IMR-90 (cell line): ENCODE measurements around the gene NREP. TPM values are rescaled to one million over a fixed set of nuclear protein-coding genes. Genes with fewer than 3 reads are reported as not detected.

Source experiments
- ATAC-seq: fragments of 200-7000 bp; cut with Tn5 transposase; 2 replicates; pipeline ENCODE4 v1.9.1; 2020; ENCODE audit warnings: low read depth, mild to moderate bottlenecking, moderate library complexity
- BruUV-seq: library from RNA; stranded (reverse); fragments of 400-500 nt; replicated peaks from 2 replicates; lab custom pipeline; 2021; lab: Mats Ljungman, UMichigan
- CTCF ChIA-PET: fragments of 300-600 bp; formaldehyde crosslinking; extraction: SDS; loops from one replicate; lab custom pipeline; 2021; ENCODE audit warnings: antibody characterized with exemption; lab: Yijun Ruan, JAX
- POLR2A ChIA-PET: fragments of 300-600 bp; sonication (Branson Sonifier 250); formaldehyde crosslinking; loops from one replicate; lab custom pipeline; 2022; ENCODE audit warnings: antibody characterized with exemption; ENCODE audit not compliant: unreplicated experiment; lab: Charles Lee
- DNase-seq: peaks from one replicate; pipeline ENCODE4 v3.0.0; 2013
- H2AFZ ChIP-seq: replicated peaks from 2 replicates; pipeline ENCODE3; 2013; ENCODE audit warnings: low read length, mild to moderate bottlenecking; ENCODE audit not compliant: poor library complexity
- H2AK5ac ChIP-seq: 2 replicates; pipeline ENCODE4 v1.6.1; 2013; ENCODE audit warnings: low read depth, low read length, inconsistent platforms
- H2AK9ac ChIP-seq: replicated peaks from 2 replicates; pipeline ENCODE3; 2013; ENCODE audit warnings: mild to moderate bottlenecking, low read depth, low read length, moderate library complexity; ENCODE audit not compliant: poor library complexity
- H2BK120ac ChIP-seq: 2 replicates; pipeline ENCODE4 v1.6.1; 2013; ENCODE audit warnings: low read depth, low read length, inconsistent platforms
- H2BK15ac ChIP-seq: 3 replicates; pipeline ENCODE4 v1.6.1; 2013; ENCODE audit warnings: low read depth, low read length, inconsistent platforms
- H2BK20ac ChIP-seq: 2 replicates; pipeline ENCODE4 v1.6.1; 2013; ENCODE audit warnings: low read depth, mild to moderate bottlenecking, inconsistent platforms, low read length, moderate library complexity
- H2BK5ac ChIP-seq: 2 replicates; pipeline ENCODE4 v1.6.1; 2013; ENCODE audit warnings: mild to moderate bottlenecking, low read depth, low read length, inconsistent platforms; ENCODE audit not compliant: poor library complexity, severe bottlenecking
- H3K14ac ChIP-seq: replicated peaks from 2 replicates; pipeline ENCODE4 v1.6.1; 2013; ENCODE audit warnings: low read depth, low read length, inconsistent platforms
- H3K18ac ChIP-seq: 2 replicates; pipeline ENCODE4 v1.6.1; 2013; ENCODE audit warnings: low read depth, low read length, control low read depth
- H3K23ac ChIP-seq: 2 replicates; pipeline ENCODE4 v1.6.1; 2013; ENCODE audit warnings: low read depth, low read length, inconsistent platforms
- H3K27ac ChIP-seq: 2 replicates; pipeline ENCODE4 v1.5.1; 2013; ENCODE audit warnings: mild to moderate bottlenecking, control low read depth, low read length; ENCODE audit not compliant: insufficient read depth
- H3K27me3 ChIP-seq: 2 replicates; pipeline ENCODE4 v1.6.1; 2013; ENCODE audit warnings: low read length; ENCODE audit not compliant: control insufficient read depth, insufficient read depth
- H3K36me3 ChIP-seq: 2 replicates; pipeline ENCODE4 v1.6.1; 2013; ENCODE audit warnings: low read length, mixed read lengths; ENCODE audit not compliant: control insufficient read depth, insufficient read depth
- H3K4ac ChIP-seq: 2 replicates; pipeline ENCODE4 v1.6.1; 2013; ENCODE audit warnings: low read depth, low read length, inconsistent platforms
- H3K4me1 ChIP-seq: 2 replicates; pipeline ENCODE4 v1.6.1; 2013; ENCODE audit warnings: low read length, mixed read lengths; ENCODE audit not compliant: control insufficient read depth, insufficient read depth
- H3K4me2 ChIP-seq: 2 replicates; pipeline ENCODE4 v1.6.1; 2013; ENCODE audit warnings: low read depth, mild to moderate bottlenecking, control low read depth, low read length, moderate library complexity
- H3K4me3 ChIP-seq: 2 replicates; pipeline ENCODE4 v1.5.1; 2013; ENCODE audit warnings: low read depth, mild to moderate bottlenecking, control low read depth, low read length, moderate library complexity; ENCODE audit not compliant: insufficient read depth
- H3K56ac ChIP-seq: 2 replicates; pipeline ENCODE4 v1.6.1; 2013; ENCODE audit warnings: low read length, inconsistent platforms; ENCODE audit not compliant: insufficient read depth; ENCODE audit errors: extremely low read depth
- H3K79me1 ChIP-seq, 2 experiments: 2 replicates each; pipeline ENCODE4 v1.6.1; 2013; ENCODE audit warnings: low read length in 2 of 2, inconsistent platforms in 1 of 2, low read depth in 1 of 2
- H3K9ac ChIP-seq: 2 replicates; pipeline ENCODE4 v1.6.1; 2013; ENCODE audit warnings: low read depth, low read length, control low read depth
- H3K9me1 ChIP-seq: 2 replicates; pipeline ENCODE4 v1.6.1; 2013; ENCODE audit warnings: low read length, inconsistent platforms; ENCODE audit not compliant: insufficient read depth
- H3K9me3 ChIP-seq: 2 replicates; pipeline ENCODE4 v1.6.1; 2013; ENCODE audit warnings: low read length; ENCODE audit not compliant: control insufficient read depth, insufficient read depth
- H4K20me1 ChIP-seq: 2 replicates; pipeline ENCODE4 v1.6.1; 2013; ENCODE audit warnings: low read length, inconsistent platforms; ENCODE audit not compliant: insufficient read depth
- H4K5ac ChIP-seq: 2 replicates; pipeline ENCODE4 v1.6.1; 2013; ENCODE audit warnings: mild to moderate bottlenecking, low read depth, low read length, control low read depth
- H4K8ac ChIP-seq, 2 experiments: 2 replicates each; pipeline ENCODE4 v1.6.1; 2013; ENCODE audit warnings: low read depth in 2 of 2, low read length in 2 of 2, control low read depth in 1 of 2, inconsistent platforms in 1 of 2
- H4K91ac ChIP-seq: 2 replicates; pipeline ENCODE4 v1.6.1; 2013; ENCODE audit warnings: low read depth, low read length, inconsistent platforms; ENCODE audit not compliant: insufficient read depth
- BHLHE40 ChIP-seq: fragments of 150-350 bp; IDR thresholded peaks from 2 replicates; pipeline ENCODE4 v1.6.1; 2016; ENCODE audit warnings: mild to moderate bottlenecking, low read depth, low read length
- CHD1 ChIP-seq: IDR thresholded peaks from 2 replicates; pipeline ENCODE4 v1.6.1; 2012; ENCODE audit warnings: low read depth, low read length, improper control_type of control experiment
- FOS ChIP-seq: fragments of 150-350 bp; IDR thresholded peaks from 2 replicates; pipeline ENCODE4 v1.6.1; 2016; ENCODE audit warnings: low read depth, low read length
- MAFK ChIP-seq: IDR thresholded peaks from 2 replicates; pipeline ENCODE4 v1.6.1; 2012; ENCODE audit warnings: low read depth, low read length, improper control_type of control experiment
- MAZ ChIP-seq: IDR thresholded peaks from 2 replicates; pipeline ENCODE4 v1.6.1; 2012; ENCODE audit warnings: low read depth, mild to moderate bottlenecking, low read length, improper control_type of control experiment, moderate library complexity, borderline replicate concordance
- MXI1 ChIP-seq: IDR thresholded peaks from 2 replicates; pipeline ENCODE4 v1.6.1; 2012; ENCODE audit warnings: low read depth, mild to moderate bottlenecking, low read length, moderate library complexity, borderline replicate concordance
- NFE2L2 ChIP-seq: fragments of 150-350 bp; IDR thresholded peaks from 2 replicates; pipeline ENCODE4 v1.6.1; 2016; ENCODE audit warnings: low read depth, mild to moderate bottlenecking, low read length
- POLR2A ChIP-seq: IDR thresholded peaks from 2 replicates; pipeline ENCODE4 v1.6.1; 2012; ENCODE audit warnings: mild to moderate bottlenecking, low read depth, low read length
- RAD21 ChIP-seq: IDR thresholded peaks from 2 replicates; pipeline ENCODE4 v1.6.1; 2012; ENCODE audit warnings: low read length, improper control_type of control experiment
- RFX5 ChIP-seq: IDR thresholded peaks from 2 replicates; pipeline ENCODE4 v1.8.0; 2012; ENCODE audit warnings: low read depth, mild to moderate bottlenecking, low read length, moderate library complexity
- SMC3 ChIP-seq: fragments of 150-350 bp; IDR thresholded peaks from 2 replicates; pipeline ENCODE4 v1.6.1; 2016; ENCODE audit warnings: low read depth, mild to moderate bottlenecking, antibody characterized with exemption, low read length, moderate library complexity
- WGBS, 2 experiments: methylation state at CpG; one replicate each; pipeline versions ENCODE4 v1.1.5 to v1.1.7; 2013; ENCODE audit warnings: missing lambda C conversion rate in 2 of 2; ENCODE audit not compliant: insufficient read length in 1 of 2; ENCODE audit errors: extremely low coverage in 2 of 2; 5-methylcytosine and 5-hydroxymethylcytosine counted together
- dilution Hi-C: fragments of 300-500 bp; cut with HindIII; formaldehyde crosslinking; loops from one replicate; pipeline ENCODE4 v1.14.3; 2018; ENCODE audit warnings: low sequenced_read_pairs; ENCODE audit not compliant: unreplicated experiment
- in situ Hi-C: fragments of 300-500 bp; cut with MboI; formaldehyde crosslinking; loops from 3 replicates; pipeline ENCODE4 v1.14.3; 2019; ENCODE audit warnings: low sequenced_read_pairs, inconsistent platforms, mixed read lengths
- intact Hi-C: fragments of 100-400 bp; cut with micrococcal nuclease; formaldehyde crosslinking; loops from 2 replicates; pipeline ENCODE4 v1.10.0; 2022
- polyA plus RNA-seq, 3 experiments: library from polyadenylated mRNA; depleted of rRNA; stranded (reverse); fragments of >200 nt; gene quantifications; 2 replicates each; pipeline ENCODE4 v1.2.3, GENCODE V29; 2012; ENCODE audit warnings: low replicate concordance in 1 of 3
- total RNA-seq: library from RNA; depleted of rRNA; stranded (reverse); fragments of >200 nt; gene quantifications from 2 replicates; pipeline ENCODE4 v1.2.3, GENCODE V29; 2012

NREP gene
- total and polyA plus RNA-seq, 2 of the 4 experiments (the other 2 are of a cell fraction), result 178 to 277 TPM

- H2AFZ ChIP-seq, result peak overlapping the region; percentile 86
- intact Hi-C loops, result loop anchor here (5.0 kb wide), 2 partner anchors 129 to 466 kb away; no protein-coding TSS in a partner anchor
- in situ Hi-C loops, result no loop called here
- peak overlapping the region; percentile 40 for H3K9ac ChIP-seq
- H3K79me1 ChIP-seq, result no peaks in the 10 kb centered on the region
- peak overlapping the region; percentile 86 for H4K5ac ChIP-seq
- H3K9me3 ChIP-seq, result no peaks in the 10 kb centered on the region
- peak overlapping the region; percentile 72 for H2BK20ac ChIP-seq
- peak overlapping the region; percentile 66 for H3K4me2 ChIP-seq
- H3K9me1 ChIP-seq, result peaks cover 4% of the 10 kb centered on the region; the same call in 1 of the 2 replicates
- H3K14ac ChIP-seq, result peak overlapping the region; percentile 88
- TF ChIP-seq CHD1 (no peak), MAZ (no peak), SMC3 (no peak), POLR2A (no peak), BHLHE40 (no peak), RAD21 (no peak), RFX5 (no peak), NFE2L2 (no peak), MXI1 (no peak), MAFK (no peak), FOS (no peak)
- no peaks in the 10 kb centered on the region for H3K27me3 ChIP-seq
- ATAC-seq (peak; percentile 45), DNase-seq (peak; percentile 52)
- ChIA-PET CTCF (interaction anchor here (1.3 kb wide), 1 partner anchor 131 kb away, joined by 3 read pairs; no protein-coding TSS in a partner anchor), POLR2A (no interaction called here)
- H4K91ac ChIP-seq, result peak overlapping the region; percentile 80
- H3K4me1 ChIP-seq, result peaks cover 17% of the 10 kb centered on the region
- WGBS, 2 experiments, result no CpG with 5 or more reads among the region's 8 CpGs
- peak overlapping the region; percentile 91 for H2AK5ac ChIP-seq
- BruUV-seq, result no TSS peak
- peak overlapping the region; percentile 97 for H3K23ac ChIP-seq
- no peak overlapping the region for H3K4me3 ChIP-seq
- H2BK5ac ChIP-seq, result peak overlapping the region; percentile 37
- peak overlapping the region; percentile 90 for H2BK120ac ChIP-seq
- H3K56ac ChIP-seq, result no peak overlapping the region; the same call in 1 of the 2 replicates
- dilution Hi-C loops, result no loop called here
- H3K18ac ChIP-seq, result peak overlapping the region; percentile 84
- peak overlapping the region in 1 of 2 experiments; percentile 52; a peak in 2 of 4 replicates for H4K8ac ChIP-seq
- H3K36me3 ChIP-seq, result no peaks in the 10 kb centered on the region
- peak overlapping the region; percentile 68; the same call in 1 of the 2 replicates for H3K27ac ChIP-seq
- peak overlapping the region; percentile 59; the same call in 2 of the 3 replicates for H2BK15ac ChIP-seq
- H2AK9ac ChIP-seq, result peak overlapping the region; percentile 68
- H3K4ac ChIP-seq, result peak overlapping the region; percentile 85
- H4K20me1 ChIP-seq, result no peaks in the 10 kb centered on the region
These were observed 75.4 kb downstream of the NREP start for GRCh38 chr5:111681414-111682120.
